ENCODE results near the gene THOP1.

The THOP1 gene

GRCh38 chr19:2762783-2763496 lies 22.4 kb upstream of the THOP1 start:
- DNase-seq, result no peak

GRCh38 chr19:2763687-2764086 lies 21.6 kb upstream of the THOP1 start:
- no peak for DNase-seq

GRCh38 chr19:2764945-2765344 lies 20.4 kb upstream of the THOP1 start:
- DNase-seq, result no peak

GRCh38 chr19:2765376-2765775 lies 19.9 kb upstream of the THOP1 start:
- DNase-seq, result no peak

- DNase-seq, result no peak
Measured at GRCh38 chr19:2766594-2767372, 18.5 kb upstream of the THOP1 start.

- no peak for DNase-seq
Measured at GRCh38 chr19:2767688-2768087, 17.6 kb upstream of the THOP1 start.

GRCh38 chr19:2768365-2769132 lies 16.8 kb upstream of the THOP1 start:
- DNase-seq, result no peak

GRCh38 chr19:2769218-2769617 lies 16.1 kb upstream of the THOP1 start:
- DNase-seq, result no peak

GRCh38 chr19:2770055-2771013 lies 15.0 kb upstream of the THOP1 start:
- DNase-seq, result peak; percentile 20

- no peak for DNase-seq
Measured at GRCh38 chr19:2771786-2772674, 13.3 kb upstream of the THOP1 start.

GRCh38 chr19:2774083-2774679 lies 11.1 kb upstream of the THOP1 start:
- no peak for DNase-seq

GRCh38 chr19:2774953-2775555 lies 10.2 kb upstream of the THOP1 start:
- DNase-seq, result no peak

- no peak for DNase-seq
Measured at GRCh38 chr19:2775556-2776430, 9.5 kb upstream of the THOP1 start.

GRCh38 chr19:2777952-2778683 lies 7.2 kb upstream of the THOP1 start:
- DNase-seq, result no peak

- DNase-seq, result no peak
Measured at GRCh38 chr19:2779121-2779740, 6.1 kb upstream of the THOP1 start.

- no peak for DNase-seq
Measured at GRCh38 chr19:2780284-2780683, 5.0 kb upstream of the THOP1 start.

- DNase-seq, result no peak
Measured at GRCh38 chr19:2782329-2782935, 2.9 kb upstream of the THOP1 start.

All from fibroblast of skin of right quadriceps (primary cell).